Astrocyte (in vitro differentiated cells and primary cell): ENCODE measurements around the gene FAM228A. TPM values are rescaled to one million over a fixed set of nuclear protein-coding genes. Genes with fewer than 3 reads are reported as not detected.

Source experiments
- DNase-seq: peaks from one replicate; pipeline ENCODE4 v3.0.0-alpha.2; 2010; ENCODE audit warnings: low read depth
- FAIRE-seq: peaks from 2 replicates; lab custom pipeline; 2011; peaks lifted over from hg19 to GRCh38; lab: Jason Lieb, UNC
- H2AFZ ChIP-seq: 2 replicates; pipeline ENCODE4 v1.6.0; 2012; ENCODE audit warnings: low read depth, low read length, inconsistent platforms
- H3K27ac ChIP-seq: 2 replicates; pipeline ENCODE4 v1.5.1; 2011; ENCODE audit warnings: low read depth, low read length, inconsistent platforms
- H3K27me3 ChIP-seq: 2 replicates; pipeline ENCODE4 v1.6.0; 2011; ENCODE audit warnings: low read length, inconsistent platforms; ENCODE audit not compliant: insufficient read depth
- H3K36me3 ChIP-seq: 2 replicates; pipeline ENCODE4 v1.5.1; 2011; ENCODE audit warnings: low read length, inconsistent platforms; ENCODE audit not compliant: insufficient read depth
- H3K4me1 ChIP-seq: 2 replicates; pipeline ENCODE4 v1.5.1; 2011; ENCODE audit warnings: low read length, inconsistent platforms; ENCODE audit not compliant: insufficient read depth
- H3K4me2 ChIP-seq: 2 replicates; pipeline ENCODE4 v1.6.0; 2012; ENCODE audit warnings: low read length, inconsistent platforms
- H3K4me3 ChIP-seq: 2 replicates; pipeline ENCODE4 v1.5.1; 2011; ENCODE audit warnings: low read depth, mild to moderate bottlenecking, low read length, inconsistent platforms; ENCODE audit not compliant: insufficient read depth
- H3K79me2 ChIP-seq: 2 replicates; pipeline ENCODE4 v1.6.0; 2012; ENCODE audit warnings: mild to moderate bottlenecking, low read length, inconsistent platforms; ENCODE audit not compliant: insufficient read depth
- H3K9ac ChIP-seq: 2 replicates; pipeline ENCODE4 v1.6.0; 2012; ENCODE audit warnings: mild to moderate bottlenecking, low read length, inconsistent platforms
- H3K9me3 ChIP-seq: 2 replicates; pipeline ENCODE4 v1.5.1; 2012; ENCODE audit warnings: low read depth, mild to moderate bottlenecking, low read length, inconsistent platforms; ENCODE audit not compliant: insufficient read depth
- H4K20me1 ChIP-seq: 2 replicates; pipeline ENCODE4 v1.6.0; 2012; ENCODE audit warnings: low read length, inconsistent platforms; ENCODE audit not compliant: insufficient read depth
- H3K27ac Mint-ChIP-seq: one replicate; pipeline ENCODE4 v1.8.0; 2021; ENCODE audit warnings: mild to moderate bottlenecking, mixed read lengths; ENCODE audit not compliant: unreplicated experiment
- H3K27me3 Mint-ChIP-seq: one replicate; pipeline ENCODE4 v1.8.0; 2021; ENCODE audit warnings: low read depth, mixed read lengths; ENCODE audit not compliant: unreplicated experiment
- H3K36me3 Mint-ChIP-seq: one replicate; pipeline ENCODE4 v1.8.0; 2021; ENCODE audit warnings: low read depth, mixed read lengths; ENCODE audit not compliant: unreplicated experiment
- H3K4me1 Mint-ChIP-seq: one replicate; pipeline ENCODE4 v1.8.0; 2021; ENCODE audit warnings: low read depth, mixed read lengths; ENCODE audit not compliant: unreplicated experiment
- H3K4me3 Mint-ChIP-seq: one replicate; pipeline ENCODE4 v1.8.0; 2021; ENCODE audit warnings: mild to moderate bottlenecking, moderate library complexity, mixed read lengths; ENCODE audit not compliant: unreplicated experiment
- H3K9me3 Mint-ChIP-seq: one replicate; pipeline ENCODE4 v1.8.0; 2021; ENCODE audit warnings: mild to moderate bottlenecking, mixed read lengths; ENCODE audit not compliant: unreplicated experiment
- CTCF ChIP-seq: IDR thresholded peaks from 2 replicates; pipeline ENCODE4 v1.5.1; 2011; ENCODE audit warnings: low read depth, mild to moderate bottlenecking, inconsistent platforms, low read length, moderate library complexity; ENCODE audit not compliant: insufficient read depth
- EZH2 ChIP-seq: IDR thresholded peaks from 2 replicates; pipeline ENCODE4 v1.6.1; 2012; ENCODE audit warnings: mild to moderate bottlenecking, low read length, inconsistent platforms; ENCODE audit not compliant: insufficient read depth
- total RNA-seq: library from RNA; stranded (reverse); gene quantifications from 2 replicates; pipeline ENCODE4 v1.2.1, GENCODE V29; 2021

The FAM228A gene
- total RNA-seq, 1 donor from 2014 or later = not detected

- Mint-ChIP-seq H3K27ac (no peak overlapping the region), H3K4me3 (no peak overlapping the region), H3K27me3 (peaks cover 8% of the 10 kb centered on the region), H3K9me3 (peaks cover 13% of the 10 kb centered on the region), H3K4me1 (no peaks in the 10 kb centered on the region), H3K36me3 (peaks cover 10% of the 10 kb centered on the region)
- no peak overlapping the region for H3K4me2 ChIP-seq
- TF ChIP-seq EZH2 = no peak
- TF ChIP-seq CTCF = no peak
- H3K9me3 ChIP-seq = no peaks in the 10 kb centered on the region
- H2AFZ ChIP-seq = no peak overlapping the region
- no peak overlapping the region for H3K9ac ChIP-seq
- H3K27me3 ChIP-seq = no peaks in the 10 kb centered on the region
- H3K79me2 ChIP-seq = no peaks in the 10 kb centered on the region
- H3K27ac ChIP-seq = no peak overlapping the region
- DNase-seq = no peak
- H3K36me3 ChIP-seq = no peaks in the 10 kb centered on the region
- H3K4me3 ChIP-seq = no peak overlapping the region
- no peaks in the 10 kb centered on the region for H4K20me1 ChIP-seq
- FAIRE-seq = no peak
- H3K4me1 ChIP-seq = no peaks in the 10 kb centered on the region
Observed at GRCh38 chr2:24162494-24162893, 12.4 kb upstream of the FAM228A start.

- TF ChIP-seq CTCF = no peak
- no peak for TF ChIP-seq EZH2
- Histone ChIP-seq H3K4me2 (no peak overlapping the region), H3K9ac (no peak overlapping the region), H3K4me1 (no peaks in the 10 kb centered on the region), H3K27me3 (no peaks in the 10 kb centered on the region), H2AFZ (no peak overlapping the region), H4K20me1 (no peaks in the 10 kb centered on the region), H3K9me3 (no peaks in the 10 kb centered on the region), H3K79me2 (no peaks in the 10 kb centered on the region), H3K36me3 (no peaks in the 10 kb centered on the region), H3K4me3 (no peak overlapping the region), H3K27ac (no peak overlapping the region)
- peaks cover 3% of the 10 kb centered on the region for H3K4me1 Mint-ChIP-seq
- DNase-seq (no peak), FAIRE-seq (no peak)
- peaks cover 8% of the 10 kb centered on the region for H3K27me3 Mint-ChIP-seq
- peaks cover 8% of the 10 kb centered on the region for H3K36me3 Mint-ChIP-seq
- H3K27ac Mint-ChIP-seq = no peak overlapping the region
- no peak overlapping the region for H3K4me3 Mint-ChIP-seq
- H3K9me3 Mint-ChIP-seq = peaks cover 11% of the 10 kb centered on the region
Observed at GRCh38 chr2:24163186-24163585, 11.7 kb upstream of the FAM228A start.

- Histone ChIP-seq H2AFZ (no peak overlapping the region), H3K9me3 (no peaks in the 10 kb centered on the region), H3K27ac (no peak overlapping the region), H3K4me2 (no peak overlapping the region), H4K20me1 (no peaks in the 10 kb centered on the region), H3K4me3 (no peak overlapping the region), H3K9ac (no peak overlapping the region), H3K4me1 (no peaks in the 10 kb centered on the region), H3K36me3 (no peaks in the 10 kb centered on the region), H3K79me2 (no peaks in the 10 kb centered on the region), H3K27me3 (no peaks in the 10 kb centered on the region)
- Mint-ChIP-seq H3K4me3 (no peak overlapping the region), H3K27me3 (peaks cover 8% of the 10 kb centered on the region), H3K36me3 (peaks cover 8% of the 10 kb centered on the region), H3K27ac (no peak overlapping the region), H3K4me1 (peaks cover 7% of the 10 kb centered on the region), H3K9me3 (peaks cover 10% of the 10 kb centered on the region)
- TF ChIP-seq CTCF (no peak), EZH2 (no peak)
- no peak for FAIRE-seq
- no peak for DNase-seq
Observed at GRCh38 chr2:24163601-24164000, 11.3 kb upstream of the FAM228A start.
